ENCODE measurements around the gene VEGFD.

DNA sequence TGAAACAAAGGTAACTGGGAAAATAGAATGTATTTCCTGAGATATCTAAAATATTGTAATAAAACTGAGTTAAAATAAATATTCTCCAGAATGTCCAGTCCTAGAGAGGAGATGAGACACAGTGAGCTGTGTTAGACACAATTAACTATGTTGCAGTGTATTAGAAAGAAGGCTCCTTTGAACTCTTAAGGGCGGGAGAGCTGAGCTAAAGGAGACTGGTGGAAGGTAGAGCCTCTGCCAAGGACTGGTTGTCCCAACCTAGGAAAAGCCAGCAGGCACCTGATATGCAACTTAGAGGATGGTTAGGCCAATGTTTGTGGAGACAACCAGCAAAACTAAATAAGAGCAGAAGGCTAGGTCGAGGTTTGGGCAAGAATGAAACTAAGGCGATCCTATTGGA is 73.1 kb downstream of the VEGFD start:
- TF ChIP-seq, protein P1, sequence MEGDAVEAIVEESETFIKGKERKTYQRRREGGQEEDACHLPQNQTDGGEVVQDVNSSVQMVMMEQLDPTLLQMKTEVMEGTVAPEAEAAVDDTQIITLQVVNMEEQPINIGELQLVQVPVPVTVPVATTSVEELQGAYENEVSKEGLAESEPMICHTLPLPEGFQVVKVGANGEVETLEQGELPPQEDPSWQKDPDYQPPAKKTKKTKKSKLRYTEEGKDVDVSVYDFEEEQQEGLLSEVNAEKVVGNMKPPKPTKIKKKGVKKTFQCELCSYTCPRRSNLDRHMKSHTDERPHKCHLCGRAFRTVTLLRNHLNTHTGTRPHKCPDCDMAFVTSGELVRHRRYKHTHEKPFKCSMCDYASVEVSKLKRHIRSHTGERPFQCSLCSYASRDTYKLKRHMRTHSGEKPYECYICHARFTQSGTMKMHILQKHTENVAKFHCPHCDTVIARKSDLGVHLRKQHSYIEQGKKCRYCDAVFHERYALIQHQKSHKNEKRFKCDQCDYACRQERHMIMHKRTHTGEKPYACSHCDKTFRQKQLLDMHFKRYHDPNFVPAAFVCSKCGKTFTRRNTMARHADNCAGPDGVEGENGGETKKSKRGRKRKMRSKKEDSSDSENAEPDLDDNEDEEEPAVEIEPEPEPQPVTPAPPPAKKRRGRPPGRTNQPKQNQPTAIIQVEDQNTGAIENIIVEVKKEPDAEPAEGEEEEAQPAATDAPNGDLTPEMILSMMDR (conservative IDR thresholded peaks at IDR 0.05; ENCODE audit: low read depth, low read length): no peak
- TF ChIP-seq EZH2 (IDR thresholded peaks at IDR 0.05; ENCODE audit: borderline replicate concordance, low read depth, low read length, poor library complexity, severe bottlenecking): no peak

Measured in A673 (cell line).